Panc1 (cell line): Measurements from ENCODE around the gene WDR27.

Experiments used
- CTCF ChIP-seq: fragments of 450-650 bp; IDR thresholded peaks from 2 replicates; pipeline ENCODE4 v1.5.1; 2017; ENCODE audit warnings: mild to moderate bottlenecking
- TCF7L2 ChIP-seq: IDR thresholded peaks from 2 replicates; pipeline ENCODE4 v1.6.1; 2011; ENCODE audit warnings: mild to moderate bottlenecking, low read depth, low read length, inconsistent platforms

DNA sequence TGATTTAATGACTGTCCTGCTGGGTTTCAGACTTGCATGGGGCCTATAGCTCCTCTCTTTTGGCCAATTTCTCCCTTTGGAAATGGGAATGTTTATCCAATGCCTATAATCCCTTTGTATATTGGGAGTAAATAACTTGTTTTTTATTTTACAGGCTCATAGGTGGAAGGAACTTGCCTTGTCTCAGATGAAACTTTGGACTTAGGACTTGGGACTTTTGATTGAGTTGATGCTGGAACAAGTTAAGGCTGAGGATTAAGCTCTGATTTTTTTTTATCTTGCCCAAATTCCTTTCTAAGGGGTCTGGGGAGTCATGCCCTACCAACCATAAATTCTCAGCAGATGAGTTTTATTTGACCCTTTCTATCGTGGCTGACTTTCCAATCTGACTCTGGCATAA, 23.5 kb downstream of the WDR27 start:
- TF ChIP-seq CTCF (no peak), TCF7L2 (no peak)
